ENCODE results near the gene SFT2D2.
A peak's percentile ranks its signal among the peaks of the same experiment; 100 is the strongest.

Gene SFT2D2

GRCh38 chr1:168223681-168224540, 1.9 kb upstream of the SFT2D2 start:
- no peak for DNase-seq

GRCh38 chr1:168224991-168225390, 813 bp upstream of the SFT2D2 start:
- peak in 1 of 2 experiments; percentile 22 for DNase-seq

- peak; percentile 70 to 76 for DNase-seq
These were observed 1.8 kb downstream of the SFT2D2 start for GRCh38 chr1:168227620-168228019.

- no peak for DNase-seq
These were observed 4.1 kb downstream of the SFT2D2 start for GRCh38 chr1:168229893-168230292.

GRCh38 chr1:168230709-168231108, 4.9 kb downstream of the SFT2D2 start:
- no peak for DNase-seq

- peak; percentile 71 to 85 for DNase-seq
These were observed 9.2 kb downstream of the SFT2D2 start for GRCh38 chr1:168234846-168235547.

- no peak for DNase-seq
These were observed 9.7 kb downstream of the SFT2D2 start for GRCh38 chr1:168235548-168235885.

- no peak for DNase-seq
These were observed 10.1 kb downstream of the SFT2D2 start for GRCh38 chr1:168235937-168236336.

- DNase-seq, result no peak
These were observed 11.2 kb downstream of the SFT2D2 start for GRCh38 chr1:168236836-168237611.

GRCh38 chr1:168243198-168243597, 17.4 kb downstream of the SFT2D2 start:
- DNase-seq, result no peak

GRCh38 chr1:168243636-168244212, 17.9 kb downstream of the SFT2D2 start:
- no peak for DNase-seq

- DNase-seq, result no peak
These were observed 19.2 kb downstream of the SFT2D2 start for GRCh38 chr1:168245042-168245441.

- DNase-seq, result no peak
These were observed 20.7 kb downstream of the SFT2D2 start for GRCh38 chr1:168246506-168246905.

- DNase-seq, result no peak
These were observed 26.5 kb downstream of the SFT2D2 start for GRCh38 chr1:168252204-168252733.

- DNase-seq, result no peak
These were observed 30.4 kb downstream of the SFT2D2 start for GRCh38 chr1:168256164-168256563.

- no peak for DNase-seq
These were observed 31.6 kb downstream of the SFT2D2 start for GRCh38 chr1:168257397-168257796.

- no peak for DNase-seq
These were observed 33.8 kb downstream of the SFT2D2 start for GRCh38 chr1:168259567-168259966.

GRCh38 chr1:168260393-168260792, 34.6 kb downstream of the SFT2D2 start:
- DNase-seq, result no peak

GRCh38 chr1:168261390-168261789, 35.6 kb downstream of the SFT2D2 start:
- no peak for DNase-seq

- no peak for DNase-seq
These were observed 37.3 kb downstream of the SFT2D2 start for GRCh38 chr1:168263130-168263529.

- no peak for DNase-seq
These were observed 38.5 kb downstream of the SFT2D2 start for GRCh38 chr1:168264296-168264695.

- no peak for DNase-seq
These were observed 39.8 kb downstream of the SFT2D2 start for GRCh38 chr1:168265596-168265995.

- no peak for DNase-seq
These were observed 40.9 kb downstream of the SFT2D2 start for GRCh38 chr1:168266644-168267186.
